B cell (primary cell): ENCODE results near the gene CTTNBP2NL.

ENCODE experiments used
- EZH2 ChIP-seq: IDR thresholded peaks from 2 replicates; pipeline ENCODE4 v1.6.1; 2012; ENCODE audit warnings: borderline replicate concordance, low read depth, mild to moderate bottlenecking, moderate library complexity, low read length; ENCODE audit not compliant: insufficient read depth, poor library complexity, severe bottlenecking
- TF ChIP-seq, protein P1 (sequence below): fragments of 200-600 bp; IDR thresholded peaks from one replicate; pipeline ENCODE4 v1.8.0; 2022; ENCODE audit warnings: antibody characterized with exemption, mild to moderate bottlenecking

DNA sequence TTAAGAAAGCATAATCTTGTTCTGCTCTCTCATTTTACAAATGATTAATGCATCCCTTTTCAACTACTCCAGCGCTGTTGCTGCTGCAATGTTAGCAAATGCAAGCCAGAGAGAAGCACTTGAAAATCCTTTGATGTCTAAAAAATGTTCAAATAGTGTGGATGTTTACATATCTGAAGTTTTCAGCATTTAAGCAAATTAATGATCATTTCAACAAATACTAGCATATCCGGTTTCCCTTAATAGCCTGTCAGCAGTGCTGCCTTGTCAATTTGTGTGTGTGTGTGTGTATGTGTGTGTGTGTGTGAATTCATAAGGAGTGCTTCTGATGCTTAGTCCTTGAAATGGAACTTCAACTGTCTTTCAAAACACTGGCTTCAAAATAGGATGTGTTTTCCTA, 64.6 kb downstream of the CTTNBP2NL start:
- TF ChIP-seq, protein P1, sequence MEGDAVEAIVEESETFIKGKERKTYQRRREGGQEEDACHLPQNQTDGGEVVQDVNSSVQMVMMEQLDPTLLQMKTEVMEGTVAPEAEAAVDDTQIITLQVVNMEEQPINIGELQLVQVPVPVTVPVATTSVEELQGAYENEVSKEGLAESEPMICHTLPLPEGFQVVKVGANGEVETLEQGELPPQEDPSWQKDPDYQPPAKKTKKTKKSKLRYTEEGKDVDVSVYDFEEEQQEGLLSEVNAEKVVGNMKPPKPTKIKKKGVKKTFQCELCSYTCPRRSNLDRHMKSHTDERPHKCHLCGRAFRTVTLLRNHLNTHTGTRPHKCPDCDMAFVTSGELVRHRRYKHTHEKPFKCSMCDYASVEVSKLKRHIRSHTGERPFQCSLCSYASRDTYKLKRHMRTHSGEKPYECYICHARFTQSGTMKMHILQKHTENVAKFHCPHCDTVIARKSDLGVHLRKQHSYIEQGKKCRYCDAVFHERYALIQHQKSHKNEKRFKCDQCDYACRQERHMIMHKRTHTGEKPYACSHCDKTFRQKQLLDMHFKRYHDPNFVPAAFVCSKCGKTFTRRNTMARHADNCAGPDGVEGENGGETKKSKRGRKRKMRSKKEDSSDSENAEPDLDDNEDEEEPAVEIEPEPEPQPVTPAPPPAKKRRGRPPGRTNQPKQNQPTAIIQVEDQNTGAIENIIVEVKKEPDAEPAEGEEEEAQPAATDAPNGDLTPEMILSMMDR: no peak
- no peak for TF ChIP-seq EZH2
